HG03175 (cell line): ENCODE data around the gene RPL27.

Experiments used
- ATAC-seq: cut with Tn5 transposase; IDR thresholded peaks from one replicate; pipeline ENCODE4 v1.9.1; 2021; ENCODE audit warnings: mild to moderate bottlenecking, moderate library complexity; ENCODE audit not compliant: unreplicated experiment

The RPL27 gene

DNA sequence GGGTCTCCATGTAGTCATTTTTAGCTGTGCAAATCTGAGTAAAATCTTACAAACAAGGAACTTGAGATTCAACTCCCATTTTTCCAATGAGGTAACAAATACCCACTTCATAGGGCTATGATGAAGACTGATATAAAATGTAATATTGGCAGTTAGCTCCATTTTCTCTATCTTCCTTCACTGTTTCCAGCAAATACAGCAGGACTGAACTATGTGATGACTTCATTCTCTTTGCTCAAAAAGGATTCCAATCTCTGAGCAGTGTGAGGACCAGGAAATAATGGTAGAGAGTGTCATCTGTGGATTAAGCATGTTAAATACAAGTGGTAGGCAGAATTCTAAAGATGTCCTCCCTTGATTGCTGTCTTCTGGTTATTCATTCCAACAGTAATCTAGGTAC lies 45.1 kb downstream of the RPL27 start:
- ATAC-seq: no peak

DNA sequence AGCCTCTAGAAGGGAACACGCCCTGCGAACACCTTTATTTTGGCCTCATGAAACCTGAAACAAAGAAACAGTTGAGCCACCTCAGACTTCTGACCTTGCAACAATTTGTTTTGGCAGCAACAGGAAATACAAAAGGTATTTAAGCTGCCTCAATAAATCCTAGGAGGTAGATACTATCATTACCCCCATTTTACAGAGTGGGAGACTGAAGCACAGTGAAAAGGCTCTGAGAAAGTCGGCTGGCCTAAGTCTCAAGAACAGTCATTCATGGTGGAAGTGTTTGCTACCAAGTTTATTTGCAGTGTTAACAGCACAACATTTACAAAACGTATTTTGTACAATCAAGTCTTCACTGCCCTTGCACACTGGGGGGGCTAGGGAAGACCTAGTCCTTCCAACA lies 45.8 kb downstream of the RPL27 start:
- no peak for ATAC-seq

GRCh38 chr17:43051969-43052368 lies 53.8 kb downstream of the RPL27 start:
- no peak for ATAC-seq
